AG09319 (cell line): ENCODE data around the gene COL5A3.

ENCODE experiments used
- DNase-seq: peaks from one replicate; pipeline ENCODE4 v3.0.0-alpha.2; 2010; ENCODE audit warnings: low read depth; ENCODE audit errors: extremely low read depth
- CTCF ChIP-seq: IDR thresholded peaks from 2 replicates; pipeline ENCODE4 v1.5.1; 2011; ENCODE audit warnings: low read depth, mild to moderate bottlenecking, inconsistent platforms, low read length, moderate library complexity

Gene COL5A3

GRCh38 chr19:9971166-9971897 is 39.0 kb downstream of the COL5A3 start:
- DNase-seq: no peak

GRCh38 chr19:9970481-9970880 is 39.8 kb downstream of the COL5A3 start:
- DNase-seq: no peak
- no peak for TF ChIP-seq CTCF

More at GRCh38 chr19:9971166-9971897, 39.0 kb downstream of the COL5A3 start:
- no peak for TF ChIP-seq CTCF

- no peak for DNase-seq
- no peak for TF ChIP-seq CTCF
Measured at GRCh38 chr19:9969688-9969975, 40.7 kb downstream of the COL5A3 start.

- no peak for TF ChIP-seq CTCF
- no peak for DNase-seq
Measured at GRCh38 chr19:9968820-9969687, 41.2 kb downstream of the COL5A3 start.

GRCh38 chr19:9967326-9967725 is 43.0 kb downstream of the COL5A3 start:
- TF ChIP-seq CTCF: no peak
- no peak for DNase-seq

- DNase-seq: no peak
- TF ChIP-seq CTCF: no peak
Measured at GRCh38 chr19:9966448-9966847, 43.9 kb downstream of the COL5A3 start.

- no peak for DNase-seq
Measured at GRCh38 chr19:9966024-9966423, 44.3 kb downstream of the COL5A3 start.

More at GRCh38 chr19:9966024-9966423, 44.3 kb downstream of the COL5A3 start:
- no peak for TF ChIP-seq CTCF
